Epithelial cell of esophagus (primary cell): ENCODE results near the gene NFATC2.

Experiments used
- DNase-seq: peaks from one replicate; pipeline ENCODE4 v3.0.0; 2010; ENCODE audit warnings: low read depth
- H3K4me3 ChIP-seq: 2 replicates; pipeline ENCODE4 v1.5.1; 2011; ENCODE audit warnings: mild to moderate bottlenecking, low read length, control low read depth
- CTCF ChIP-seq: IDR thresholded peaks from 2 replicates; pipeline ENCODE4 v1.5.1; 2011; ENCODE audit warnings: low read depth, mild to moderate bottlenecking, low read length, control low read depth, inconsistent platforms; ENCODE audit not compliant: insufficient read depth; ENCODE audit errors: missing control alignments

Gene NFATC2

GRCh38 chr20:51503376-51503775 is 39.1 kb downstream of the NFATC2 start:
- no peak overlapping the region for H3K4me3 ChIP-seq
- DNase-seq, result no peak
- no peak for TF ChIP-seq CTCF

- DNase-seq, result peak; percentile 29
- no peak overlapping the region for H3K4me3 ChIP-seq
- no peak for TF ChIP-seq CTCF
These were observed 41.6 kb downstream of the NFATC2 start for GRCh38 chr20:51500936-51501335.

- no peak overlapping the region for H3K4me3 ChIP-seq
- peak; percentile 76 for DNase-seq
- TF ChIP-seq CTCF, result no peak
These were observed 42.2 kb downstream of the NFATC2 start for GRCh38 chr20:51500311-51500710.

- DNase-seq, result no peak
- TF ChIP-seq CTCF, result no peak
- no peak overlapping the region for H3K4me3 ChIP-seq
These were observed 43.6 kb downstream of the NFATC2 start for GRCh38 chr20:51498765-51499540.

- no peak for DNase-seq
- H3K4me3 ChIP-seq, result no peak overlapping the region
These were observed 44.7 kb downstream of the NFATC2 start for GRCh38 chr20:51497542-51498467.

GRCh38 chr20:51496964-51497363 is 45.6 kb downstream of the NFATC2 start:
- no peak overlapping the region for H3K4me3 ChIP-seq
- no peak for TF ChIP-seq CTCF
- no peak for DNase-seq

More at GRCh38 chr20:51497542-51498467, 44.7 kb downstream of the NFATC2 start:
- no peak for TF ChIP-seq CTCF
